Endothelial cell of umbilical vein (primary cell): ENCODE measurements around the gene RMND1. TPM values are rescaled to one million over a fixed set of nuclear protein-coding genes. Genes with fewer than 3 reads are reported as not detected.

ENCODE experiments used
- BruUV-seq: library from RNA; stranded (reverse); fragments of 400-500 nt; replicated peaks from 2 replicates; lab custom pipeline; 2021; lab: Mats Ljungman, UMichigan
- CTCF ChIA-PET: fragments of 300-600, 350-600 bp; sonication (Branson Sonifier 250); formaldehyde crosslinking; loops from one replicate; lab custom pipeline; 2021; ENCODE audit warnings: antibody characterized with exemption, inconsistent platforms; lab: Charles Lee
- POLR2A ChIA-PET: fragments of 300-600, 350-600 bp; sonication (Branson Sonifier 250); formaldehyde crosslinking; loops from one replicate; lab custom pipeline; 2021; ENCODE audit warnings: antibody characterized with exemption, inconsistent platforms; lab: Charles Lee
- DNase-seq: peaks from one replicate; pipeline ENCODE4 v3.0.0-alpha.2; 2011; ENCODE audit warnings: low read depth, low spot score
- FAIRE-seq: peaks from 2 replicates; lab custom pipeline; 2011; peaks lifted over from hg19 to GRCh38; lab: Jason Lieb, UNC
- H2AFZ ChIP-seq: 2 replicates; pipeline ENCODE4 v1.6.0; 2012; ENCODE audit warnings: low read depth, low read length, control low read depth, inconsistent platforms
- H3K27ac ChIP-seq: 2 replicates; pipeline ENCODE4 v1.5.1; 2011; ENCODE audit warnings: low read depth, mild to moderate bottlenecking, control low read depth, low read length, moderate library complexity; ENCODE audit not compliant: insufficient read depth
- H3K27me3 ChIP-seq, 2 experiments: 2 replicates each; pipeline versions ENCODE4 v1.6.0 to v1.6.1; 2011; ENCODE audit warnings: low read length in 2 of 2, mixed read lengths in 1 of 2; ENCODE audit not compliant: control insufficient read depth in 2 of 2, insufficient read depth in 2 of 2
- H3K36me3 ChIP-seq, 2 experiments: 2 replicates in 1 of 2; 3 replicates in 1 of 2; pipeline ENCODE4 v1.5.1; 2011; ENCODE audit warnings: low read length in 2 of 2, mild to moderate bottlenecking in 1 of 2, moderate library complexity in 1 of 2; ENCODE audit not compliant: control insufficient read depth in 2 of 2, insufficient read depth in 2 of 2; ENCODE audit errors: extremely low read depth in 1 of 2
- H3K4me1 ChIP-seq: 3 replicates; pipeline ENCODE4 v1.5.1; 2011; ENCODE audit warnings: mild to moderate bottlenecking, low read length; ENCODE audit not compliant: control insufficient read depth, insufficient read depth; ENCODE audit errors: extremely low read depth
- H3K4me2 ChIP-seq: 2 replicates; pipeline ENCODE4 v1.6.1; 2011; ENCODE audit warnings: low read length, control low read depth, mixed read lengths; ENCODE audit not compliant: insufficient read depth
- H3K4me3 ChIP-seq, 3 experiments: fragments of 200-600 bp in 1 of 3; sonication (generic), shearing (Covaris generic) in 1 of 3; replicated peaks in 1 of 3; 2 replicates each; pipeline ENCODE4 v1.5.1; 2011 to 2016; ENCODE audit warnings: control low read depth in 3 of 3, low read length in 3 of 3, mild to moderate bottlenecking in 2 of 3, inconsistent platforms in 1 of 3, low read depth in 1 of 3, moderate library complexity in 1 of 3; ENCODE audit not compliant: insufficient read depth in 1 of 3
- H3K79me2 ChIP-seq: 2 replicates; pipeline ENCODE4 v1.6.0; 2012; ENCODE audit warnings: low read length, inconsistent platforms; ENCODE audit not compliant: control insufficient read depth, insufficient read depth
- H3K9ac ChIP-seq: replicated peaks from 2 replicates; pipeline ENCODE3; 2011; ENCODE audit warnings: low read length, control low read depth; ENCODE audit not compliant: insufficient read depth; ENCODE audit errors: extremely low read depth
- H3K9me1 ChIP-seq: replicated peaks from 3 replicates; pipeline ENCODE4 v1.6.0; 2011; ENCODE audit warnings: mild to moderate bottlenecking, low read length; ENCODE audit not compliant: control insufficient read depth, insufficient read depth; ENCODE audit errors: extremely low read depth
- H3K9me3 ChIP-seq: replicated peaks from 2 replicates; pipeline ENCODE4 v1.5.1; 2012; ENCODE audit warnings: low read length, inconsistent platforms; ENCODE audit not compliant: control insufficient read depth, insufficient read depth
- H4K20me1 ChIP-seq: replicated peaks from 2 replicates; pipeline ENCODE3; 2011; ENCODE audit warnings: mild to moderate bottlenecking, low read length; ENCODE audit not compliant: control insufficient read depth, insufficient read depth; ENCODE audit errors: extremely low read depth
- EZH2 ChIP-seq: IDR thresholded peaks from 2 replicates; pipeline ENCODE4 v1.6.1; 2012; ENCODE audit warnings: borderline replicate concordance, low read depth, mild to moderate bottlenecking, moderate library complexity, low read length, inconsistent platforms; ENCODE audit not compliant: severe bottlenecking
- FOS ChIP-seq: IDR thresholded peaks from 2 replicates; pipeline ENCODE4 v1.6.1; 2011; ENCODE audit warnings: mild to moderate bottlenecking, low read length, moderate library complexity, borderline replicate concordance; ENCODE audit not compliant: insufficient read depth
- GATA2 ChIP-seq: IDR thresholded peaks from 2 replicates; pipeline ENCODE4 v1.7.0; 2011; ENCODE audit warnings: low read depth, mild to moderate bottlenecking, moderate library complexity, mixed read lengths, low read length; ENCODE audit not compliant: insufficient read length, insufficient read depth
- JUN ChIP-seq: IDR thresholded peaks from 2 replicates; pipeline ENCODE4 v1.6.1; 2011; ENCODE audit warnings: borderline replicate concordance, low read depth; ENCODE audit not compliant: insufficient read length, insufficient read depth
- MYC ChIP-seq: IDR thresholded peaks from one replicate; pipeline ENCODE4 v1.6.1; 2011; ENCODE audit warnings: mild to moderate bottlenecking, low read depth, low read length
- POLR2A ChIP-seq: IDR thresholded peaks from 2 replicates; pipeline ENCODE4 v1.6.1; 2012; ENCODE audit warnings: low read depth, mild to moderate bottlenecking, control low read depth, low read length
- POLR2AphosphoS5 ChIP-seq: IDR thresholded peaks from 2 replicates; pipeline ENCODE4 v1.6.1; 2012; ENCODE audit warnings: low read depth, mild to moderate bottlenecking, control low read depth, low read length, moderate library complexity; ENCODE audit not compliant: insufficient read depth
- dilution Hi-C: fragments of 300-500 bp; cut with MboI; formaldehyde crosslinking; loops from one replicate; pipeline ENCODE4 v1.15.0; 2019; ENCODE audit warnings: low sequenced_read_pairs; ENCODE audit not compliant: extremely low pct_ligation_motif_present
- intact Hi-C: fragments of 100-400 bp; cut with micrococcal nuclease; formaldehyde crosslinking; loops from one replicate; pipeline ENCODE4 v1.10.0; 2022
- polyA plus RNA-seq, 4 experiments: library from polyadenylated mRNA; depleted of rRNA in 3 of 4; stranded (reverse) in 3 of 4; unstranded in 1 of 4; fragments of >200 nt; gene quantifications; 2 replicates each; pipeline versions ENCODE4 v1.2.1 to v1.2.3, GENCODE V29; 2011 to 2012; ENCODE audit warnings: missing spikeins in 1 of 4
- total RNA-seq: library from RNA; stranded (reverse); gene quantifications from 2 replicates; pipeline ENCODE4 v1.2.3, GENCODE V29; 2021
- TF ChIP-seq, protein P1 (sequence below), 2 donors: IDR thresholded peaks; 1 replicate in 1 of 2; 2 replicates in 1 of 2; pipeline ENCODE4 v1.5.1; 2011; ENCODE audit warnings: low read length in 2 of 2, mild to moderate bottlenecking in 2 of 2, moderate library complexity in 2 of 2, control low read depth in 1 of 2, inconsistent platforms in 1 of 2, low read depth in 1 of 2; ENCODE audit not compliant: insufficient read depth in 1 of 2; ENCODE audit errors: extremely low read depth in 1 of 2
- TF ChIP-seq, protein P2 (sequence below): IDR thresholded peaks from 2 replicates; pipeline ENCODE4 v1.6.1; 2011; ENCODE audit not compliant: insufficient read depth, insufficient read length

RMND1 gene
- total and polyA plus RNA-seq, 2 donors (not counting 3 experiments of a cell fraction or from before 2014, with no cell fraction given): 6.3 to 21.4 TPM

DNA sequence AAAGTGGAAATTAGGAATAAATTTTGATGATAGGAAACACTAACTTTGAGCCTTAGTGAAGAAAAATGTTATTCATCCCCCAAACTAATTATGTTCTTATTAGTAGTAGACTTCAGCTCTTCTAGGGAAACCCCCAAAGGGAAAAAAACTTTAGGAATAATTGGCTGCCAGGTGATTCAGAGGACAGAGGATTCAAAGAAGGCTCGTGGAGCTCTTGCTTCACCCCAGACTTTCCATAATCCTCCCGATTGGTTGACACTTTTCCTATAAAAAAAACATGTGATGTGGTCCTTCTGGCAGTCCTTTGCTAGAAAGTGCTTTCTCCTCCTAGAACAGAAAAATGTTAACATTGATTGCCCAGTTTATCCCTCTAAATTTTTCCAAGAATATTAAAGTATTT is 36.3 kb upstream of the RMND1 start:
- dilution Hi-C loops: no loop called here
- FAIRE-seq: no peak
- Histone ChIP-seq H2AFZ (no peak overlapping the region), H3K9ac (no peak overlapping the region), H3K79me2 (no peaks in the 10 kb centered on the region), H3K27ac (no peak overlapping the region), H4K20me1 (no peaks in the 10 kb centered on the region), H3K36me3 (no peaks in the 10 kb centered on the region), H3K4me2 (no peak overlapping the region), H3K9me3 (no peaks in the 10 kb centered on the region), H3K4me3 (no peak overlapping the region), H3K9me1 (no peaks in the 10 kb centered on the region), H3K27me3 (no peaks in the 10 kb centered on the region), H3K4me1 (peaks cover 1% of the 10 kb centered on the region)
- intact Hi-C loops: no loop called here
- ChIA-PET POLR2A (no interaction called here), CTCF (no interaction called here)
- no peak for TF ChIP-seq FOS
- TF ChIP-seq POLR2A: no peak
- TF ChIP-seq, protein P1, sequence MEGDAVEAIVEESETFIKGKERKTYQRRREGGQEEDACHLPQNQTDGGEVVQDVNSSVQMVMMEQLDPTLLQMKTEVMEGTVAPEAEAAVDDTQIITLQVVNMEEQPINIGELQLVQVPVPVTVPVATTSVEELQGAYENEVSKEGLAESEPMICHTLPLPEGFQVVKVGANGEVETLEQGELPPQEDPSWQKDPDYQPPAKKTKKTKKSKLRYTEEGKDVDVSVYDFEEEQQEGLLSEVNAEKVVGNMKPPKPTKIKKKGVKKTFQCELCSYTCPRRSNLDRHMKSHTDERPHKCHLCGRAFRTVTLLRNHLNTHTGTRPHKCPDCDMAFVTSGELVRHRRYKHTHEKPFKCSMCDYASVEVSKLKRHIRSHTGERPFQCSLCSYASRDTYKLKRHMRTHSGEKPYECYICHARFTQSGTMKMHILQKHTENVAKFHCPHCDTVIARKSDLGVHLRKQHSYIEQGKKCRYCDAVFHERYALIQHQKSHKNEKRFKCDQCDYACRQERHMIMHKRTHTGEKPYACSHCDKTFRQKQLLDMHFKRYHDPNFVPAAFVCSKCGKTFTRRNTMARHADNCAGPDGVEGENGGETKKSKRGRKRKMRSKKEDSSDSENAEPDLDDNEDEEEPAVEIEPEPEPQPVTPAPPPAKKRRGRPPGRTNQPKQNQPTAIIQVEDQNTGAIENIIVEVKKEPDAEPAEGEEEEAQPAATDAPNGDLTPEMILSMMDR (IDR thresholded peaks at IDR 0.05; ENCODE audit: extremely low read depth in 1 of 2, insufficient read depth in 1 of 2, low read depth in 1 of 2, low read length in 2 of 2): no peak
- no peak for DNase-seq
- no TSS peak for BruUV-seq

DNA sequence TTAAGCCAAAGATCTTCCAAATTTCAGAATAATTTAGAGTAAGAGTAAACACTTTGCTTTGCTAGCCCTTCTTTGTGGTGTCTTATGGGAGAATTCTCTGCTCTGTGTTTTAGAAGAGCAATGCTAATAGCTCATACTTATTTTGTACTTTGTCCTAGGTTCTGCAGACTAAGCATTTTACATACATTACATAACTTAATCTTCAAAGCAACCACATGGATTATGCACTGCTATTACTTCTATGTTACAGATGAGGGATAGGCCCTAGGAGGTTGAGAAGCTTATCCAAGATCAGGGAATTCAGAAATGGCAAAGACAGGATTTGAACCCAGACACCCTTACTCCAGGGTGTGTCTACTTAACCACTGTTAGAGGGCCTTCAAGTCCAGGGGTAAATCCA is 32.1 kb upstream of the RMND1 start:
- H3K36me3 ChIP-seq: no peaks in the 10 kb centered on the region
- POLR2A ChIA-PET: no interaction called here
- H3K9me1 ChIP-seq: no peaks in the 10 kb centered on the region
- dilution Hi-C loops: no loop called here
- H3K4me2 ChIP-seq: no peak overlapping the region
- H3K9me3 ChIP-seq: no peaks in the 10 kb centered on the region
- intact Hi-C loops: loop anchor here (2.0 kb wide), 1 partner anchor 31 kb away; the partner anchor contains the start of gene RMND1
- H2AFZ ChIP-seq: no peak overlapping the region
- no peak overlapping the region for H3K27ac ChIP-seq
- no peaks in the 10 kb centered on the region for H3K27me3 ChIP-seq
- no TSS peak for BruUV-seq
- H3K9ac ChIP-seq: no peak overlapping the region
- no peak overlapping the region for H3K4me3 ChIP-seq
- H3K79me2 ChIP-seq: no peaks in the 10 kb centered on the region
- CTCF ChIA-PET: interaction anchor here (1.3 kb wide), 1 partner anchor 14 kb away, joined by 5 read pairs; no protein-coding TSS in a partner anchor
- H4K20me1 ChIP-seq: no peaks in the 10 kb centered on the region
- H3K4me1 ChIP-seq: peaks cover 12% of the 10 kb centered on the region
- no peak for DNase-seq
- TF ChIP-seq POLR2A (no peak), FOS (no peak), GATA2 (no peak), JUN (no peak), POLR2AphosphoS5 (no peak), MYC (no peak), EZH2 (no peak)
- TF ChIP-seq, protein P1 (IDR thresholded peaks at IDR 0.05; ENCODE audit: extremely low read depth in 1 of 2, insufficient read depth in 1 of 2, low read depth in 1 of 2, low read length in 2 of 2): no peak
- TF ChIP-seq, protein P2, sequence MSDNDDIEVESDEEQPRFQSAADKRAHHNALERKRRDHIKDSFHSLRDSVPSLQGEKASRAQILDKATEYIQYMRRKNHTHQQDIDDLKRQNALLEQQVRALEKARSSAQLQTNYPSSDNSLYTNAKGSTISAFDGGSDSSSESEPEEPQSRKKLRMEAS: no peak
- no peak for FAIRE-seq
